SK-MEL-5 (cell line): ENCODE results near the gene CSF3R. TPM values are rescaled to one million over a fixed set of nuclear protein-coding genes. Genes with fewer than 3 reads are reported as not detected.

Experiments
- DNase-seq: peaks from one replicate; pipeline ENCODE4 v3.0.0-alpha.2; 2016; ENCODE audit warnings: low read depth, low spot score
- in situ Hi-C: cut with HindIII; loops from 2 replicates; pipeline ENCODE4 v1.10.0; 2016; ENCODE audit warnings: low sequenced_read_pairs, high pct_unique_total_duplicates, low pct_unique_long_range_greater_than_20kb
- total RNA-seq: library from RNA; depleted of rRNA; stranded (reverse); fragments of >200 nt; shearing (Covaris generic); gene quantifications from 2 replicates; pipeline ENCODE4 v1.2.3, GENCODE V29; 2014

The CSF3R gene
- total RNA-seq, 1 experiment from 2014 or later: not detected

GRCh38 chr1:36448530-36449056 is 34.1 kb downstream of the CSF3R start:
- DNase-seq: no peak
- in situ Hi-C loops: no loop called here

GRCh38 chr1:36447450-36447849 is 35.3 kb downstream of the CSF3R start:
- DNase-seq: no peak
- in situ Hi-C loops: no loop called here

GRCh38 chr1:36446746-36447145 is 36.0 kb downstream of the CSF3R start:
- no peak for DNase-seq
- in situ Hi-C loops: no loop called here

- peak; percentile 60 for DNase-seq
- in situ Hi-C loops: no loop called here
Observed at GRCh38 chr1:36446271-36446670, 36.4 kb downstream of the CSF3R start.

GRCh38 chr1:36443297-36443696 is 39.4 kb downstream of the CSF3R start:
- in situ Hi-C loops: no loop called here
- no peak for DNase-seq

- DNase-seq: no peak
- in situ Hi-C loops: no loop called here
Observed at GRCh38 chr1:36442337-36442736, 40.4 kb downstream of the CSF3R start.

GRCh38 chr1:36440646-36441045 is 42.1 kb downstream of the CSF3R start:
- in situ Hi-C loops: no loop called here
- DNase-seq: no peak

GRCh38 chr1:36440044-36440443 is 42.7 kb downstream of the CSF3R start:
- in situ Hi-C loops: no loop called here
- no peak for DNase-seq

GRCh38 chr1:36438715-36439114 is 44.0 kb downstream of the CSF3R start:
- in situ Hi-C loops: no loop called here
- DNase-seq: no peak

GRCh38 chr1:36436821-36437220 is 45.9 kb downstream of the CSF3R start:
- in situ Hi-C loops: no loop called here
- DNase-seq: no peak

- in situ Hi-C loops: no loop called here
- no peak for DNase-seq
Observed at GRCh38 chr1:36433102-36433501, 49.6 kb downstream of the CSF3R start.

- DNase-seq: no peak
- in situ Hi-C loops: no loop called here
Observed at GRCh38 chr1:36432616-36433015, 50.1 kb downstream of the CSF3R start.

- no peak for DNase-seq
- in situ Hi-C loops: no loop called here
Observed at GRCh38 chr1:36425791-36426190, 56.9 kb downstream of the CSF3R start.

GRCh38 chr1:36421649-36422048 is 61.1 kb downstream of the CSF3R start:
- in situ Hi-C loops: no loop called here
- no peak for DNase-seq

GRCh38 chr1:36420836-36421317 is 61.8 kb downstream of the CSF3R start:
- in situ Hi-C loops: no loop called here

GRCh38 chr1:36420409-36420808 is 62.3 kb downstream of the CSF3R start:
- in situ Hi-C loops: no loop called here
- DNase-seq: no peak

More at GRCh38 chr1:36420836-36421317, 61.8 kb downstream of the CSF3R start:
- peak; percentile 84 for DNase-seq

GRCh38 chr1:36419569-36419968 is 63.1 kb downstream of the CSF3R start:
- no peak for DNase-seq
- in situ Hi-C loops: no loop called here

GRCh38 chr1:36419140-36419539 is 63.6 kb downstream of the CSF3R start:
- in situ Hi-C loops: no loop called here
- DNase-seq: no peak

GRCh38 chr1:36417931-36418330 is 64.8 kb downstream of the CSF3R start:
- in situ Hi-C loops: no loop called here
- no peak for DNase-seq
